Cardiac muscle cell (in vitro differentiated cells and primary cell): ENCODE results near the gene ACACB. TPM values are rescaled to one million over a fixed set of nuclear protein-coding genes. Genes with fewer than 3 reads are reported as not detected.

Experiments
- DNase-seq, 2 donors: peaks; one replicate each; pipeline versions ENCODE4 v3.0.0 to v3.0.0-alpha.2; 2010 to 2017; ENCODE audit warnings: low read depth in 1 of 2, low spot score in 1 of 2
- H3K27ac ChIP-seq: fragments of 200-600 bp; sonication (generic); 2 replicates; pipeline ENCODE4 v1.5.1; 2016
- H3K27me3 ChIP-seq: fragments of 200-600 bp; sonication (generic); 2 replicates; pipeline ENCODE4 v1.6.0; 2016; ENCODE audit warnings: control low read depth
- H3K36me3 ChIP-seq: fragments of 200-600 bp; sonication (generic); 2 replicates; pipeline ENCODE4 v1.5.1; 2016; ENCODE audit warnings: control low read depth
- H3K4me1 ChIP-seq: fragments of 200-600 bp; sonication (generic); 2 replicates; pipeline ENCODE4 v1.8.1; 2017; ENCODE audit warnings: low read depth, mild to moderate bottlenecking, mixed run types
- H3K4me3 ChIP-seq: fragments of 200-600 bp; sonication (generic); 2 replicates; pipeline ENCODE4 v1.5.1; 2016; ENCODE audit warnings: mild to moderate bottlenecking
- H3K9me3 ChIP-seq: fragments of 200-600 bp; sonication (generic); 2 replicates; pipeline ENCODE4 v1.5.1; 2017; ENCODE audit warnings: low read depth, mild to moderate bottlenecking, control low read depth
- CTCF ChIP-seq: IDR thresholded peaks from 2 replicates; pipeline ENCODE4 v1.5.1; 2012; ENCODE audit warnings: low read depth, mild to moderate bottlenecking, low read length
- polyA plus RNA-seq: library from polyadenylated mRNA; unstranded; fragments of >200 nt; fragmentation: Nextera tagmentation; extraction: Ambion mirVana; gene quantifications from 2 replicates; pipeline ENCODE4 v1.2.1, GENCODE V29; 2016
- total RNA-seq: library from RNA; depleted of rRNA; stranded (reverse); fragments of >200 nt; gene quantifications from 2 replicates; pipeline ENCODE4 v1.2.3, GENCODE V29; 2016

ACACB gene
- total and polyA plus RNA-seq, 2 experiments from 2014 or later: 28.9 to 78.0 TPM

GRCh38 chr12:109290061-109290460, 173.7 kb downstream of the ACACB start:
- H3K4me3 ChIP-seq: no peak overlapping the region
- H3K27ac ChIP-seq: no peak overlapping the region

GRCh38 chr12:109291117-109291516, 174.7 kb downstream of the ACACB start:
- Histone ChIP-seq H3K4me1 (peaks cover 6% of the 10 kb centered on the region), H3K36me3 (no peaks in the 10 kb centered on the region), H3K9me3 (no peaks in the 10 kb centered on the region), H3K4me3 (no peak overlapping the region), H3K27me3 (peaks cover under 1% of the 10 kb centered on the region), H3K27ac (no peak overlapping the region)
- no peak for DNase-seq
- no peak for TF ChIP-seq CTCF

More at GRCh38 chr12:109290061-109290460, 173.7 kb downstream of the ACACB start:
- H3K4me1 ChIP-seq: peaks cover 6% of the 10 kb centered on the region
- H3K9me3 ChIP-seq: no peaks in the 10 kb centered on the region
- H3K36me3 ChIP-seq: no peaks in the 10 kb centered on the region
- no peak for DNase-seq
- no peaks in the 10 kb centered on the region for H3K27me3 ChIP-seq
- TF ChIP-seq CTCF: no peak

- Histone ChIP-seq H3K36me3 (no peaks in the 10 kb centered on the region), H3K27me3 (peaks cover 2% of the 10 kb centered on the region), H3K9me3 (no peaks in the 10 kb centered on the region), H3K4me3 (no peak overlapping the region), H3K4me1 (peaks cover 6% of the 10 kb centered on the region), H3K27ac (peak overlapping the region; percentile 7)
- TF ChIP-seq CTCF: no peak
- peak; percentile 41 to 89 for DNase-seq
Measured at GRCh38 chr12:109291521-109292341, 175.3 kb downstream of the ACACB start.

- H3K36me3 ChIP-seq: no peaks in the 10 kb centered on the region
- TF ChIP-seq CTCF: no peak
- H3K4me1 ChIP-seq: peaks cover 6% of the 10 kb centered on the region
- no peak overlapping the region for H3K27ac ChIP-seq
- H3K4me3 ChIP-seq: no peak overlapping the region
- H3K27me3 ChIP-seq: peaks cover 2% of the 10 kb centered on the region
- no peak for DNase-seq
- H3K9me3 ChIP-seq: no peaks in the 10 kb centered on the region
Measured at GRCh38 chr12:109292342-109292711, 175.9 kb downstream of the ACACB start.

GRCh38 chr12:109293106-109293505, 176.7 kb downstream of the ACACB start:
- no peak for DNase-seq
- peaks cover 6% of the 10 kb centered on the region for H3K4me1 ChIP-seq
- H3K27ac ChIP-seq: no peak overlapping the region
- no peak for TF ChIP-seq CTCF
- peaks cover 2% of the 10 kb centered on the region for H3K27me3 ChIP-seq
- H3K4me3 ChIP-seq: no peak overlapping the region
- no peaks in the 10 kb centered on the region for H3K36me3 ChIP-seq
- H3K9me3 ChIP-seq: no peaks in the 10 kb centered on the region
